Hepatocyte (in vitro differentiated cells): Measurements from ENCODE around the gene RBBP8NL. TPM values are rescaled to one million over a fixed set of nuclear protein-coding genes. Genes with fewer than 3 reads are reported as not detected.

Experiments
- DNase-seq: peaks from one replicate; pipeline ENCODE4 v3.0.0-alpha.2; 2016; ENCODE audit warnings: low spot score
- H2AFZ ChIP-seq: fragments of 200-600 bp; sonication (generic); 2 replicates; pipeline ENCODE4 v1.6.0; 2016; ENCODE audit warnings: antibody characterized with exemption, mild to moderate bottlenecking
- H3K27ac ChIP-seq: fragments of 200-600 bp; sonication (generic); 2 replicates; pipeline ENCODE4 v1.5.1; 2016; ENCODE audit warnings: mild to moderate bottlenecking
- H3K27me3 ChIP-seq: fragments of 200-600 bp; sonication (generic); 2 replicates; pipeline ENCODE4 v1.6.1; 2016
- H3K36me3 ChIP-seq: fragments of 200-600 bp; sonication (generic); replicated peaks from 2 replicates; pipeline ENCODE4 v1.5.1; 2016; ENCODE audit warnings: low read depth; ENCODE audit not compliant: insufficient read depth
- H3K4me1 ChIP-seq: fragments of 200-600 bp; sonication (generic); 2 replicates; pipeline ENCODE4 v1.5.1; 2016; ENCODE audit warnings: mild to moderate bottlenecking, moderate library complexity; ENCODE audit not compliant: insufficient read depth
- H3K4me2 ChIP-seq: fragments of 200-600 bp; sonication (generic); 2 replicates; pipeline ENCODE4 v1.6.0; 2016
- H3K4me3 ChIP-seq: fragments of 200-600 bp; sonication (generic); 2 replicates; pipeline ENCODE4 v1.5.1; 2016; ENCODE audit warnings: mild to moderate bottlenecking
- H3K79me2 ChIP-seq: fragments of 200-600 bp; sonication (generic); 2 replicates; pipeline ENCODE4 v1.6.0; 2017; ENCODE audit warnings: mild to moderate bottlenecking
- H3K9me2 ChIP-seq: fragments of 200-600 bp; sonication (generic); replicated peaks from 2 replicates; pipeline ENCODE4 v1.6.0; 2017; ENCODE audit warnings: mild to moderate bottlenecking; ENCODE audit not compliant: insufficient read depth
- H3K9me3 ChIP-seq: fragments of 200-600 bp; sonication (generic); 2 replicates; pipeline ENCODE4 v1.5.1; 2016; ENCODE audit warnings: low read depth, mild to moderate bottlenecking
- H4K20me1 ChIP-seq: fragments of 200-600 bp; sonication (generic); 2 replicates; pipeline ENCODE4 v1.6.0; 2016; ENCODE audit warnings: mild to moderate bottlenecking; ENCODE audit not compliant: insufficient read depth, poor library complexity, severe bottlenecking
- CTCF ChIP-seq: fragments of 200-600 bp; sonication (generic); IDR thresholded peaks from 2 replicates; pipeline ENCODE4 v1.5.1; 2016; ENCODE audit warnings: antibody characterized with exemption, mild to moderate bottlenecking; ENCODE audit not compliant: poor library complexity
- EZH2 ChIP-seq: fragments of 200-600 bp; sonication (generic); IDR thresholded peaks from 2 replicates; pipeline ENCODE4 v1.6.1; 2016; ENCODE audit warnings: antibody characterized with exemption, mild to moderate bottlenecking, borderline replicate concordance
- EZH2phosphoT487 ChIP-seq: fragments of 200-600 bp; sonication (generic); IDR thresholded peaks from one replicate; pipeline ENCODE4 v1.6.1; 2018; ENCODE audit warnings: antibody characterized with exemption, mild to moderate bottlenecking, low read depth, moderate library complexity; ENCODE audit not compliant: unreplicated experiment, severe bottlenecking
- WGBS: methylation state at CpG from one replicate; pipeline ENCODE4 v1.1.6; 2016; ENCODE audit warnings: low lambda C conversion rate; ENCODE audit errors: missing lambda C conversion rate; 5-methylcytosine and 5-hydroxymethylcytosine counted together
- polyA plus RNA-seq: library from polyadenylated mRNA; unstranded; fragments of >200 nt; fragmentation: Nextera tagmentation; extraction: Ambion mirVana; gene quantifications from 2 replicates; pipeline ENCODE4 v1.2.1, GENCODE V29; 2016
- total RNA-seq: library from RNA; depleted of rRNA; stranded (reverse); fragments of >200 nt; gene quantifications from 2 replicates; pipeline ENCODE4 v1.2.3, GENCODE V29; 2014

Gene RBBP8NL
- total and polyA plus RNA-seq, 2 experiments from 2014 or later: 5.7 to 6.4 TPM

- Histone ChIP-seq H3K36me3 (no peaks in the 10 kb centered on the region), H3K4me3 (no peak overlapping the region), H3K27ac (no peak overlapping the region), H3K4me1 (peaks cover 13% of the 10 kb centered on the region), H4K20me1 (peaks cover 12% of the 10 kb centered on the region), H3K4me2 (no peak overlapping the region), H3K9me2 (no peaks in the 10 kb centered on the region), H3K79me2 (peaks cover 16% of the 10 kb centered on the region), H3K9me3 (no peaks in the 10 kb centered on the region), H3K27me3 (no peaks in the 10 kb centered on the region), H2AFZ (no peak overlapping the region)
- TF ChIP-seq EZH2: no peak
- no peak for TF ChIP-seq CTCF
- TF ChIP-seq EZH2phosphoT487: no peak
- WGBS: 93% methylated on average over 25 of the region's 25 CpGs
- DNase-seq: no peak
Measured at GRCh38 chr20:62463651-62464424, 36.5 kb upstream of the RBBP8NL start.

- 94% methylated on average over 10 of the region's 15 CpGs for WGBS
- DNase-seq: no peak
- H2AFZ ChIP-seq: no peak overlapping the region
Measured at GRCh38 chr20:62462976-62463592, 35.7 kb upstream of the RBBP8NL start.

GRCh38 chr20:62461834-62462233 lies 34.5 kb upstream of the RBBP8NL start:
- WGBS: 93% methylated on average over 12 of the region's 13 CpGs

More at GRCh38 chr20:62462976-62463592, 35.7 kb upstream of the RBBP8NL start:
- Histone ChIP-seq H3K79me2 (peaks cover 9% of the 10 kb centered on the region), H3K9me2 (no peaks in the 10 kb centered on the region), H3K27ac (no peak overlapping the region), H3K4me1 (peaks cover 20% of the 10 kb centered on the region), H3K9me3 (no peaks in the 10 kb centered on the region), H3K27me3 (no peaks in the 10 kb centered on the region), H3K4me2 (no peak overlapping the region), H3K36me3 (no peaks in the 10 kb centered on the region), H4K20me1 (peaks cover 6% of the 10 kb centered on the region), H3K4me3 (no peak overlapping the region)
- TF ChIP-seq EZH2phosphoT487: no peak
- TF ChIP-seq CTCF: no peak
- TF ChIP-seq EZH2: no peak

More at GRCh38 chr20:62461834-62462233, 34.5 kb upstream of the RBBP8NL start:
- Histone ChIP-seq H3K27me3 (no peaks in the 10 kb centered on the region), H3K4me1 (peaks cover 18% of the 10 kb centered on the region), H3K79me2 (no peaks in the 10 kb centered on the region), H3K27ac (no peak overlapping the region), H3K4me2 (no peak overlapping the region), H3K4me3 (no peak overlapping the region), H3K9me3 (no peaks in the 10 kb centered on the region), H3K9me2 (no peaks in the 10 kb centered on the region), H2AFZ (no peak overlapping the region), H3K36me3 (no peaks in the 10 kb centered on the region), H4K20me1 (no peaks in the 10 kb centered on the region)
- TF ChIP-seq EZH2phosphoT487: no peak
- no peak for TF ChIP-seq EZH2
- TF ChIP-seq CTCF: no peak
- DNase-seq: no peak
